ENCODE data around the gene PCDHB2. TPM values are rescaled to one million over a fixed set of nuclear protein-coding genes. Genes with fewer than 3 reads are reported as not detected.
A peak's percentile ranks its signal among the peaks of the same experiment; 100 is the strongest.
"Not testable (repeated sequence)": the region's sequence is repeated elsewhere in the genome, so short reads cannot be mapped to it uniquely, and the experiment has no call there.

PCDHB2 gene
- total RNA-seq, 4 donors from 2014 or later, result 0.80 to 1.9 (median 1.2) TPM

GRCh38 chr5:141127305-141127704 is 32.9 kb downstream of the PCDHB2 start:
- in situ Hi-C loops (cut with MboI; ENCODE audit: low pct_ligation_motif_present in 1 of 4, low pct_unique_long_range_greater_than_20kb in 1 of 4, low sequenced_read_pairs in 3 of 4) (no loop called here), intact Hi-C loops (cut with DNase I; ENCODE audit: low total_unique reads) (no loop called here)
- H3K36me3 ChIP-seq, result no peaks in the 10 kb centered on the region
- no peak overlapping the region for H3K27ac ChIP-seq
- H3K27me3 ChIP-seq, result peaks cover 7% of the 10 kb centered on the region
- TF ChIP-seq CTCF (IDR thresholded peaks at IDR 0.05) (no peak), POLR2AphosphoS5 (IDR thresholded peaks at IDR 0.05) (no peak), EP300 (IDR thresholded peaks at IDR 0.05; ENCODE audit: low read depth) (no peak)
- no peak for DNase-seq
- no peak overlapping the region for H3K4me3 ChIP-seq
- H3K4me1 ChIP-seq, result no peaks in the 10 kb centered on the region
- peaks cover 0 to 24% of the 10 kb centered on the region in 2 donors for H3K9me3 ChIP-seq
- 85 to 90% methylated on average over 1 of the region's 1 CpG for WGBS, 2 donors (ENCODE audit: low coverage in 1 of 2)

- no peaks in the 10 kb centered on the region for H3K27me3 ChIP-seq
- no peak for TF ChIP-seq CTCF (IDR thresholded peaks at IDR 0.05)
- TF ChIP-seq POLR2AphosphoS5 (IDR thresholded peaks at IDR 0.05), result no peak
- TF ChIP-seq POLR2A (IDR thresholded peaks at IDR 0.05), result no peak
- peak within 1 kb of the TSS in 3 of 4 donors; percentile 6 to 18 (median 8) for H3K4me3 ChIP-seq
- intact Hi-C loops (cut with DNase I; ENCODE audit: low total_unique reads), result no loop called here
- no peak within 1 kb of the TSS for H3K27ac ChIP-seq
- no peaks in the 10 kb centered on the region for H3K4me1 ChIP-seq
- H3K9me3 ChIP-seq, result peaks cover 22 to 56% of the 10 kb centered on the region in 2 donors
- H3K36me3 ChIP-seq, result no peaks in the 10 kb centered on the region
- in situ Hi-C loops (cut with MboI; ENCODE audit: low pct_ligation_motif_present in 1 of 4, low pct_unique_long_range_greater_than_20kb in 1 of 4, low sequenced_read_pairs in 3 of 4), result no loop called here
- no peak for DNase-seq
- 47% methylated on average over 16 to 22 of the region's 22 CpGs for WGBS, 2 donors (ENCODE audit: low coverage in 1 of 2)
Observed at GRCh38 chr5:141135030-141135717, 40.8 kb downstream of the PCDHB2 start, which contains the start of gene PCDHB5. PCDHB5 (plus strand) TSS chr5:141135206; CDS start chr5:141135435, 229 bp downstream.

GRCh38 chr5:141135718-141136266 is 41.4 kb downstream of the PCDHB2 start:
- Histone ChIP-seq H3K4me1 (no peaks in the 10 kb centered on the region), H3K36me3 (no peaks in the 10 kb centered on the region), H3K27me3 (no peaks in the 10 kb centered on the region), H3K4me3 (peak overlapping the region in 1 of 4 donors; percentile 18), H3K9me3 (peaks cover 22 to 50% of the 10 kb centered on the region in 2 donors), H3K27ac (no peak overlapping the region)
- no peak for DNase-seq
- in situ Hi-C loops (cut with MboI; ENCODE audit: low pct_ligation_motif_present in 1 of 4, low pct_unique_long_range_greater_than_20kb in 1 of 4, low sequenced_read_pairs in 3 of 4) (no loop called here), intact Hi-C loops (cut with DNase I; ENCODE audit: low total_unique reads) (no loop called here)
- no peak for TF ChIP-seq POLR2A (IDR thresholded peaks at IDR 0.05)
- no peak for TF ChIP-seq POLR2AphosphoS5 (IDR thresholded peaks at IDR 0.05)
- TF ChIP-seq EP300 (IDR thresholded peaks at IDR 0.05; ENCODE audit: low read depth), result no peak
- TF ChIP-seq CTCF (IDR thresholded peaks at IDR 0.05), result no peak
- 73 to 84% methylated on average over 10 to 19 of the region's 19 CpGs for WGBS, 2 donors (ENCODE audit: low coverage in 1 of 2)

- H3K36me3 ChIP-seq; in situ Hi-C loops (cut with MboI; ENCODE audit: low pct_ligation_motif_present in 1 of 4, low pct_unique_long_range_greater_than_20kb in 1 of 4, low sequenced_read_pairs in 3 of 4); H3K27ac ChIP-seq; H3K4me3 ChIP-seq; DNase-seq; intact Hi-C loops (cut with DNase I; ENCODE audit: low total_unique reads); H3K27me3 ChIP-seq; H3K4me1 ChIP-seq: not testable (repeated sequence)
- H3K9me3 ChIP-seq, result peaks cover 22 to 51% of the 10 kb centered on the region in 2 donors
- 72% methylated on average over 32 of the region's 34 CpGs; no CpG with 5 or more reads in 1 of the 2 donors for WGBS, 2 donors (ENCODE audit: low coverage in 1 of 2)
Observed at GRCh38 chr5:141137346-141137745, 42.9 kb downstream of the PCDHB2 start.

Other genes starting within 250 kb of the PCDHB2 start
- gene PCDHA9, start 246.2 kb upstream of the PCDHB2 start, total RNA-seq, result under 1 TPM; 0.37 to 1.00 (median 0.58) TPM
- gene PCDHA10, start 238.7 kb upstream of the PCDHB2 start, total RNA-seq, result under 1 TPM in 2 of 4 donors, not detected in 2; 0.68 to 0.79 TPM
- gene PCDHA11, start 225.7 kb upstream of the PCDHB2 start, total RNA-seq, result 1 to 10 TPM in 1 of 4 donors, under 1 TPM in 1, not detected in 2; 0.48 to 1.2 TPM
- gene PCDHA12, start 219.3 kb upstream of the PCDHB2 start, total RNA-seq, result under 1 TPM in 3 of 4 donors, not detected in 1; 0.55 to 0.80 (median 0.64) TPM
- under 1 TPM in 2 of 4 donors, not detected in 2; 0.32 to 0.55 TPM for gene PCDHA13, start 212.5 kb upstream of the PCDHB2 start, total RNA-seq
- gene PCDHAC1, start 168.3 kb upstream of the PCDHB2 start, total RNA-seq, result under 1 TPM in 3 of 4 donors, not detected in 1; 0.37 to 0.82 (median 0.48) TPM
- gene PCDHAC2, start 128.1 kb upstream of the PCDHB2 start, total RNA-seq, result under 1 TPM in 2 of 4 donors, not detected in 2; 0.41 to 0.48 TPM
- not detected for gene PCDHB1, start 43.2 kb upstream of the PCDHB2 start, total RNA-seq
- gene PCDHB3, start 5.9 kb downstream of the PCDHB2 start, total RNA-seq, result under 1 TPM in 3 of 4 donors, not detected in 1; 0.64 to 0.82 (median 0.80) TPM
- 1 to 10 TPM in 1 of 4 donors, under 1 TPM in 3; 0.68 to 2.2 (median 0.77) TPM for gene PCDHB4, start 27.2 kb downstream of the PCDHB2 start, total RNA-seq
- 1 to 10 TPM in 3 of 4 donors, not detected in 1; 1.1 to 3.0 (median 1.3) TPM for gene PCDHB5, start 40.6 kb downstream of the PCDHB2 start, total RNA-seq
- gene PCDHB6, start 55.4 kb downstream of the PCDHB2 start, total RNA-seq, result under 1 TPM in 2 of 4 donors, not detected in 2; 0.14 to 0.32 TPM
- gene PCDHB7, start 78.0 kb downstream of the PCDHB2 start, total RNA-seq, result 1 to 10 TPM in 1 of 4 donors, under 1 TPM in 3; 0.37 to 1.6 (median 0.67) TPM
- gene PCDHB8, start 83.2 kb downstream of the PCDHB2 start, total RNA-seq, result under 1 TPM in 2 of 4 donors, not detected in 2; 0.14 to 0.16 TPM
- gene PCDHB16, start 87.8 kb downstream of the PCDHB2 start, total RNA-seq, result 1 to 10 TPM in 1 of 4 donors, under 1 TPM in 3; 0.20 to 1.6 (median 0.65) TPM
- 1 to 10 TPM in 1 of 4 donors, under 1 TPM in 2, not detected in 1; 0.40 to 1.6 (median 0.64) TPM for gene PCDHB9, start 92.5 kb downstream of the PCDHB2 start, total RNA-seq
- gene PCDHB10, start 97.7 kb downstream of the PCDHB2 start, total RNA-seq, result 1 to 10 TPM in 1 of 4 donors, under 1 TPM in 2, not detected in 1; 0.68 to 1.1 (median 0.79) TPM
- gene PCDHB11, start 105.0 kb downstream of the PCDHB2 start, total RNA-seq, result 1 to 10 TPM in 1 of 4 donors, under 1 TPM in 3; 0.20 to 1.5 (median 0.61) TPM
- gene PCDHB12, start 114.1 kb downstream of the PCDHB2 start, total RNA-seq, result 1 to 10 TPM in 2 of 4 donors, under 1 TPM in 2; 0.40 to 1.9 (median 1.1) TPM
- gene PCDHB13, start 119.3 kb downstream of the PCDHB2 start, total RNA-seq, result 1 to 10 TPM; 1.8 to 4.1 (median 2.5) TPM
- gene PCDHB14, start 128.7 kb downstream of the PCDHB2 start, total RNA-seq, result 1 to 10 TPM; 1.4 to 3.3 (median 2.8) TPM
- gene PCDHB15, start 150.8 kb downstream of the PCDHB2 start, total RNA-seq, result 1 to 10 TPM in 3 of 4 donors, under 1 TPM in 1; 0.75 to 5.6 (median 1.1) TPM
- 1 to 10 TPM in 2 of 4 donors, not detected in 2; 1.4 to 1.8 TPM for gene SLC25A2, start 209.4 kb downstream of the PCDHB2 start, total RNA-seq
- 10 to 100 TPM; 41.9 to 62.5 (median 50.3) TPM for gene TAF7, start 226.2 kb downstream of the PCDHB2 start, total RNA-seq
- gene PCDHGA1, start 235.9 kb downstream of the PCDHB2 start, total RNA-seq, result under 1 TPM in 2 of 4 donors, not detected in 2; 0.55 to 0.64 TPM
- gene PCDHGA2, start 244.1 kb downstream of the PCDHB2 start, total RNA-seq, result 1 to 10 TPM in 3 of 4 donors, under 1 TPM in 1; 0.68 to 1.9 (median 1.6) TPM
- 1 to 10 TPM in 2 of 4 donors, under 1 TPM in 2; 0.55 to 4.9 (median 1.1) TPM for gene PCDHGA3, start 249.2 kb downstream of the PCDHB2 start, total RNA-seq

Data from transverse colon (tissue), 4 donors.